ENCODE data around the gene ACBD6. TPM values are rescaled to one million over a fixed set of nuclear protein-coding genes. Genes with fewer than 3 reads are reported as not detected.

ACBD6 gene
- total RNA-seq, 1 experiment from 2014 or later = 74.7 TPM

DNA sequence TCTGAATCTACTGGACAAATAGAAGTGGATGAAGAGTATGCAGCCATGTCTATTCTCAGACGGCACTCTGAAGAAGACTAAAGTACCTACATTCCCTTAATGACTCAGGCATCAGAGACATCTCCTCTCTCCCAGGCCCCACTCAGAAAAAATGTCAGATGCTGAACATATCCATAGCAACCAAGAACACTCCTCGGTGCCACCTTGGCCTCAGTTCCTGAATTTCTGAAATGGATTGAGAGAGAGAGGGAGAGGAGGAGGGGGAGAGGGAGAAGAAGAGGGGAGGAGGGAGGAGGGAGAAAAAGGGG, 40.4 kb upstream of the ACBD6 start:
- no TSS peak for BruUV-seq (replicated peaks)
- Mint-ChIP-seq H3K27me3 (ENCODE audit: insufficient read depth, unreplicated experiment) (no peaks in the 10 kb centered on the region), H3K4me1 (ENCODE audit: low read depth, unreplicated experiment) (no peaks in the 10 kb centered on the region), H3K27ac (ENCODE audit: unreplicated experiment) (no peak overlapping the region), H3K9me3 (ENCODE audit: unreplicated experiment) (no peaks in the 10 kb centered on the region), H3K4me3 (ENCODE audit: unreplicated experiment) (no peak overlapping the region), H3K36me3 (ENCODE audit: insufficient read depth, unreplicated experiment) (no peaks in the 10 kb centered on the region)
- intact Hi-C loops (cut with micrococcal nuclease; ENCODE audit: unreplicated experiment) = no loop called here
- Histone ChIP-seq H3K4me1 (no peaks in the 10 kb centered on the region), H3K9me3 (no peaks in the 10 kb centered on the region), H3K36me3 (ENCODE audit: control insufficient read depth, insufficient read depth, low read length) (no peaks in the 10 kb centered on the region), H3K27me3 (replicated peaks; ENCODE audit: control insufficient read depth, insufficient read depth, low read length) (no peaks in the 10 kb centered on the region), H3K4me3 (ENCODE audit: low read depth, low read length) (no peak overlapping the region)
- DNase-seq = no peak
- TF ChIP-seq, protein P1, sequence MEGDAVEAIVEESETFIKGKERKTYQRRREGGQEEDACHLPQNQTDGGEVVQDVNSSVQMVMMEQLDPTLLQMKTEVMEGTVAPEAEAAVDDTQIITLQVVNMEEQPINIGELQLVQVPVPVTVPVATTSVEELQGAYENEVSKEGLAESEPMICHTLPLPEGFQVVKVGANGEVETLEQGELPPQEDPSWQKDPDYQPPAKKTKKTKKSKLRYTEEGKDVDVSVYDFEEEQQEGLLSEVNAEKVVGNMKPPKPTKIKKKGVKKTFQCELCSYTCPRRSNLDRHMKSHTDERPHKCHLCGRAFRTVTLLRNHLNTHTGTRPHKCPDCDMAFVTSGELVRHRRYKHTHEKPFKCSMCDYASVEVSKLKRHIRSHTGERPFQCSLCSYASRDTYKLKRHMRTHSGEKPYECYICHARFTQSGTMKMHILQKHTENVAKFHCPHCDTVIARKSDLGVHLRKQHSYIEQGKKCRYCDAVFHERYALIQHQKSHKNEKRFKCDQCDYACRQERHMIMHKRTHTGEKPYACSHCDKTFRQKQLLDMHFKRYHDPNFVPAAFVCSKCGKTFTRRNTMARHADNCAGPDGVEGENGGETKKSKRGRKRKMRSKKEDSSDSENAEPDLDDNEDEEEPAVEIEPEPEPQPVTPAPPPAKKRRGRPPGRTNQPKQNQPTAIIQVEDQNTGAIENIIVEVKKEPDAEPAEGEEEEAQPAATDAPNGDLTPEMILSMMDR (IDR thresholded peaks at IDR 0.05; ENCODE audit: insufficient read depth in 1 of 2, low read depth in 1 of 2, low read length in 1 of 2, severe bottlenecking in 1 of 2, unreplicated experiment in 1 of 2) = no peak
- CTCF ChIA-PET = no interaction called here
- POLR2A ChIA-PET = no interaction called here

DNA sequence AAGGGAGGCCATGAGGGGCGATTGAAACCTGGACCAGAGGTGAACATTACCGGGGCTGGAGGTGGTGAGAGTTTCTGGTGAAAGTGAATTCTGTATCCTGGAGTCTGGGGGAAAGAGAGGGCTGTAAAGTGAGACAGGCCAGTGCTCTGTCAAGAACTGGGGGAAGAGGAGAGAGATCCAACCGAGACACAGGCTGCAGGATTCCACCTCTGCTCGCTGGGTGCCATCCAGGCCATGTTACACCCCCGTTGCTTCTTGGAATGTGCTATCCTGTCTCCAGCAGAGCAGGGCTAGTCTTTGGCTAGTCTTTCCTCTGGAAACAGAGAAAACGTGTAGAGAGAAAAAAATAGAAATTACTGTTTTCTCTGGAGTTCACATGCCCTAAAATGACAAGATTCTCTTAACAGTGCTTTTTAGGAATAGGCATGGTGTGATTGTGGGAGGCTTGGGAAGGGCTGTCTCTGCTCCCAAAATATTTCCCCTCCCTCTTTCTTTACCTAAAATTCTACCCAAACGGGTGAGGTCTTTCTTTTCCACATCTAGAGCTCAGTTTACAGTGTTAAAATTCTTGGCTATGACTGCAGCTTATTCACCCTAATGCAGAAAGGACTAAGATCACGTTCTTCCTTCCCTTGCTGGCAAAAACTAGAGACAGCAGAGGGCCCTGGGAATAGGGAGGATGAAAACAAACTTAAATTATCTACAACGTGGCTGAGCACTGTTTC, 39.9 kb upstream of the ACBD6 start:
- no peaks in the 10 kb centered on the region for H3K4me1 ChIP-seq
- CTCF ChIA-PET = no interaction called here
- Mint-ChIP-seq H3K36me3 (ENCODE audit: insufficient read depth, unreplicated experiment) (no peaks in the 10 kb centered on the region), H3K4me1 (ENCODE audit: low read depth, unreplicated experiment) (no peaks in the 10 kb centered on the region), H3K4me3 (ENCODE audit: unreplicated experiment) (no peak overlapping the region), H3K9me3 (ENCODE audit: unreplicated experiment) (no peaks in the 10 kb centered on the region), H3K27ac (ENCODE audit: unreplicated experiment) (no peak overlapping the region), H3K27me3 (ENCODE audit: insufficient read depth, unreplicated experiment) (no peaks in the 10 kb centered on the region)
- BruUV-seq (replicated peaks) = no TSS peak
- H3K4me3 ChIP-seq (ENCODE audit: low read depth, low read length) = no peak overlapping the region
- H3K27me3 ChIP-seq (replicated peaks; ENCODE audit: control insufficient read depth, insufficient read depth, low read length) = no peaks in the 10 kb centered on the region
- TF ChIP-seq, protein P1 (IDR thresholded peaks at IDR 0.05; ENCODE audit: insufficient read depth in 1 of 2, low read depth in 1 of 2, low read length in 1 of 2, severe bottlenecking in 1 of 2, unreplicated experiment in 1 of 2) = no peak
- no peaks in the 10 kb centered on the region for H3K9me3 ChIP-seq
- POLR2A ChIA-PET = no interaction called here
- H3K36me3 ChIP-seq (ENCODE audit: control insufficient read depth, insufficient read depth, low read length) = no peaks in the 10 kb centered on the region
- DNase-seq = no peak
- intact Hi-C loops (cut with micrococcal nuclease; ENCODE audit: unreplicated experiment) = no loop called here

DNA sequence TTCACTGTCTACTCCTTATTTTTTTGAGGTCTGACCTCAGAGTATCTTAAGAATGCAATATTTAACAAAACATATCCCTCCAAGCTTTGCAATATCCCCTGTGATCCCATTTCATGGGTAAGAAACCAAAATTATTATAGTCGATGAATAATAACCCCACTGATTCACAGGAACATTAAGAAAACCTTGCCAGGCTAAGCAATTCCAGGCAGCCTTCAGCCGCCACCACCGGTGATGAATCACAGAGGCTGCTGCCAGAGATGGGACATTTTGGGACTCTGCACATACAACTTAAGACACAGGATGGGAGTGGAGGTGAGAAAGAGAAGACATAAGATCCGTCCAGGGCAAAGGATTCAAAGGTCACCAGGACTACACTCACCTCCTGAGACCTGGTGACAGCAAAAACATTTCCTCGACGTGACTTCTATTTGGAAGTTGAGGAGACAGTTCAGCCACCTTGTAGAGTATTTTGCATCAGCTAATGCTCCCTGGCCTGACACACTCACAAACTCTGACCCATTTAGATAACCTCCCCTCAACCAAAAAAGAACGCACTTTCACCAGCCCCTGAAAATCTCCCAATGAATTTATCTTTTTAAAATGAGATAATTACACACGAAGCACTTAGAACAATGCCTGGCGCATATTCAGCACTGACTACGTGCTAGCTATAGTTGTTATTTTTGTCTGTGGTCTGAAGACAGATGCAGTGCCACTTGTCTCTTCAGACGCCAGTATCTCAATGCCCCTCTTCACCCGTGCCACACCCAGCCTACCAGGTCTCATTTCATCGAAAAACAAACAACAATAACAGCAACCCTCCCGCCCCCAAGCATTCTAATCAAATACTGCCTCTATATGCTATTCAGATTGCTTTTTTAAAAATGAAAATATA, 38.6 kb upstream of the ACBD6 start:
- H3K36me3 Mint-ChIP-seq (ENCODE audit: insufficient read depth, unreplicated experiment) = no peaks in the 10 kb centered on the region
- no peaks in the 10 kb centered on the region for H3K9me3 Mint-ChIP-seq (ENCODE audit: unreplicated experiment)
- CTCF ChIA-PET = no interaction called here

More for the DNA sequence above, 38.6 kb upstream of the ACBD6 start:
- no peak for DNase-seq
- Histone ChIP-seq H3K4me1 (no peaks in the 10 kb centered on the region), H3K4me3 (ENCODE audit: low read depth, low read length) (no peak overlapping the region), H3K36me3 (ENCODE audit: control insufficient read depth, insufficient read depth, low read length) (no peaks in the 10 kb centered on the region), H3K9me3 (no peaks in the 10 kb centered on the region), H3K27me3 (replicated peaks; ENCODE audit: control insufficient read depth, insufficient read depth, low read length) (no peaks in the 10 kb centered on the region)
- H3K27me3 Mint-ChIP-seq (ENCODE audit: insufficient read depth, unreplicated experiment) = no peaks in the 10 kb centered on the region
- intact Hi-C loops (cut with micrococcal nuclease; ENCODE audit: unreplicated experiment) = no loop called here
- BruUV-seq (replicated peaks) = no TSS peak
- no peak overlapping the region for H3K4me3 Mint-ChIP-seq (ENCODE audit: unreplicated experiment)
- TF ChIP-seq, protein P1 (IDR thresholded peaks at IDR 0.05; ENCODE audit: insufficient read depth in 1 of 2, low read depth in 1 of 2, low read length in 1 of 2, severe bottlenecking in 1 of 2, unreplicated experiment in 1 of 2) = no peak
- no peaks in the 10 kb centered on the region for H3K4me1 Mint-ChIP-seq (ENCODE audit: low read depth, unreplicated experiment)
- POLR2A ChIA-PET = no interaction called here
- H3K27ac Mint-ChIP-seq (ENCODE audit: unreplicated experiment) = no peak overlapping the region

Measured in Caco-2 (cell line).